ENCODE results near the gene C11orf87. TPM values are rescaled to one million over a fixed set of nuclear protein-coding genes. Genes with fewer than 3 reads are reported as not detected.

Gene C11orf87
- total and polyA plus RNA-seq, 2 donors (not counting 1 experiment from before 2014, with no cell fraction given) = 0.34 TPM; not detected in 1

DNA sequence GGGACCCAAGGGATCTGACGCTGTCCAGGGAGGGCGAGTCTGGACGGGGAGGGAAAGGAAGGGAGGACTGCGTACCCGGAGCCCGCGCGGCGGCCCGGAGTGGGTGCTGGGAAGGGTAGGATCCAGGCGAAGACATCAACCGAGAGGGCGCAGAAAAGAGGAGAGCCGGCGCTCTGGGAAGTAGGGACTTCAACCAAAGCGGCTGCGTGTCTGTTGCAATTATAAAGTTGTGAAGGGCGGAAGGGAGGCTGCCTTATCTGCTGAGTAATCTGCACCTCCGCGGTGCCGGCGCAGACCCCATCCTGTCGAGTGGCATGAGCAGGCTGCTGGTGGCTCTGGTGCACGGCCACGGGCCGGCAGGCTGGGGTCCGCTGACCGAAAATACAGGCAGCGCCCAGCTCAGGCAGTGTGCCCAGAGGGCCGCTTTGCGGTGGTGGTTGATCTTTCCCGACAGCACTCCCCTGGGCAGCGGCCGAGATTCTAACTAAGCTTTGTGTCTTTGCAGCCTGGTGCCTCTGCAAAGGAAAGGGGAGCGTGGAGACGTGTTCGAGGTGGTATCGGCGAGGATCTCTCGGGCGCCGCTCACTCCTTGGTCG is 978 bp downstream of the C11orf87 start:
- peak; percentile 14 to 49 for DNase-seq (ENCODE audit: low read depth in 2 of 2)
- Histone ChIP-seq H3K9ac (ENCODE audit: insufficient read depth, low read length) (no peak overlapping the region), H3K79me2 (ENCODE audit: control insufficient read depth, insufficient read depth, low read length) (no peaks in the 10 kb centered on the region), H3K4me2 (ENCODE audit: extremely low read depth, insufficient read depth, low read length) (no peak overlapping the region), H3K4me1 (ENCODE audit: control insufficient read depth, extremely low read depth, insufficient read depth, low read length) (no peaks in the 10 kb centered on the region), H3K4me3 (replicated peaks in 1 of 4; ENCODE audit: control extremely low read depth in 1 of 4, insufficient read depth in 1 of 4, low read depth in 3 of 4, low read length in 4 of 4) (peak overlapping the region in 2 of 4 experiments; percentile 15 to 40), H2AFZ (ENCODE audit: low read length) (no peak overlapping the region), H3K27me3 (ENCODE audit: control insufficient read depth, insufficient read depth, low read length) (peaks cover 3% of the 10 kb centered on the region), H3K36me3 (ENCODE audit: control insufficient read depth, insufficient read depth, low read length) (no peaks in the 10 kb centered on the region), H3K27ac (ENCODE audit: insufficient read depth, low read length) (no peak overlapping the region), H4K20me1 (ENCODE audit: control insufficient read depth, extremely low read depth, insufficient read depth, low read length) (no peaks in the 10 kb centered on the region), H3K9me3 (ENCODE audit: control insufficient read depth, insufficient read depth, low read depth, low read length) (no peaks in the 10 kb centered on the region)
- TF ChIP-seq, protein P1, sequence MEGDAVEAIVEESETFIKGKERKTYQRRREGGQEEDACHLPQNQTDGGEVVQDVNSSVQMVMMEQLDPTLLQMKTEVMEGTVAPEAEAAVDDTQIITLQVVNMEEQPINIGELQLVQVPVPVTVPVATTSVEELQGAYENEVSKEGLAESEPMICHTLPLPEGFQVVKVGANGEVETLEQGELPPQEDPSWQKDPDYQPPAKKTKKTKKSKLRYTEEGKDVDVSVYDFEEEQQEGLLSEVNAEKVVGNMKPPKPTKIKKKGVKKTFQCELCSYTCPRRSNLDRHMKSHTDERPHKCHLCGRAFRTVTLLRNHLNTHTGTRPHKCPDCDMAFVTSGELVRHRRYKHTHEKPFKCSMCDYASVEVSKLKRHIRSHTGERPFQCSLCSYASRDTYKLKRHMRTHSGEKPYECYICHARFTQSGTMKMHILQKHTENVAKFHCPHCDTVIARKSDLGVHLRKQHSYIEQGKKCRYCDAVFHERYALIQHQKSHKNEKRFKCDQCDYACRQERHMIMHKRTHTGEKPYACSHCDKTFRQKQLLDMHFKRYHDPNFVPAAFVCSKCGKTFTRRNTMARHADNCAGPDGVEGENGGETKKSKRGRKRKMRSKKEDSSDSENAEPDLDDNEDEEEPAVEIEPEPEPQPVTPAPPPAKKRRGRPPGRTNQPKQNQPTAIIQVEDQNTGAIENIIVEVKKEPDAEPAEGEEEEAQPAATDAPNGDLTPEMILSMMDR (conservative IDR thresholded peaks at IDR 0.05 in 1 of 2, IDR thresholded peaks at IDR 0.05 in 1 of 2; ENCODE audit: low read depth in 1 of 2, low read length in 2 of 2) = no peak
- TF ChIP-seq EZH2 (IDR thresholded peaks at IDR 0.05; ENCODE audit: low read length, missing control alignments) = no peak

DNA sequence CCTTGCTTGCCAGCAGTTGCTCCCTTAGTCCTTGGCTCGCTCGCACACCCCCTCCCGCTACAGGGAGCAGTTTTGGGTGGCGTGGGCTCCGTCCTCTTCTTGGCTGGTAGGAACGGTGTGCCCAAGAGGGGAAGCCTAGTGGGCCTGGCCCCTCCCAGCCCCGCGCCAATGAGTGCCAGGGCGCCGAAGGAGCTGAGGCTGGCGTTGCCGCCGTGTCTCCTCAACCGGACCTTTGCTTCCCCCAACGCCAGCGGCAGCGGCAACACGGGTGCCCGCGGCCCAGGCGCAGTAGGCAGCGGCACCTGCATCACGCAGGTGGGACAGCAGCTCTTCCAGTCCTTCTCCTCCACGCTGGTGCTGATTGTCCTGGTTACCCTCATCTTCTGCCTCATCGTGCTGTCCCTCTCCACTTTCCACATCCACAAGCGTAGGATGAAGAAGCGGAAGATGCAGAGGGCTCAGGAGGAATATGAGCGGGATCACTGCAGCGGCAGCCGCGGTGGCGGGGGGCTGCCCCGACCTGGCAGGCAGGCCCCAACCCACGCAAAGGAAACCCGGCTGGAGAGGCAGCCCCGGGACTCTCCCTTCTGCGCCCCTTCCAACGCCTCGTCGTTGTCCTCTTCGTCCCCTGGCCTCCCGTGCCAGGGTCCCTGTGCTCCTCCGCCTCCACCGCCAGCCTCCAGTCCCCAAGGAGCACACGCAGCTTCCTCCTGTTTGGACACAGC is 1.6 kb downstream of the C11orf87 start:
- H3K9ac ChIP-seq (ENCODE audit: insufficient read depth, low read length) = no peak overlapping the region
- no peak overlapping the region for H2AFZ ChIP-seq (ENCODE audit: low read length)
- no peaks in the 10 kb centered on the region for H3K36me3 ChIP-seq (ENCODE audit: control insufficient read depth, insufficient read depth, low read length)
- H3K4me2 ChIP-seq (ENCODE audit: extremely low read depth, insufficient read depth, low read length) = no peak overlapping the region
- peak; percentile 27 for TF ChIP-seq EZH2 (IDR thresholded peaks at IDR 0.05; ENCODE audit: low read length, missing control alignments)
- TF ChIP-seq, protein P1 (conservative IDR thresholded peaks at IDR 0.05 in 1 of 2, IDR thresholded peaks at IDR 0.05 in 1 of 2; ENCODE audit: low read depth in 1 of 2, low read length in 2 of 2) = no peak
- H3K4me1 ChIP-seq (ENCODE audit: control insufficient read depth, extremely low read depth, insufficient read depth, low read length) = no peaks in the 10 kb centered on the region
- no peak overlapping the region for H3K27ac ChIP-seq (ENCODE audit: insufficient read depth, low read length)
- H3K79me2 ChIP-seq (ENCODE audit: control insufficient read depth, insufficient read depth, low read length) = no peaks in the 10 kb centered on the region
- no peaks in the 10 kb centered on the region for H3K9me3 ChIP-seq (ENCODE audit: control insufficient read depth, insufficient read depth, low read depth, low read length)
- H3K27me3 ChIP-seq (ENCODE audit: control insufficient read depth, insufficient read depth, low read length) = peaks cover 3% of the 10 kb centered on the region
- H4K20me1 ChIP-seq (ENCODE audit: control insufficient read depth, extremely low read depth, insufficient read depth, low read length) = no peaks in the 10 kb centered on the region
- no peak for DNase-seq (ENCODE audit: low read depth in 2 of 2)
- H3K4me3 ChIP-seq (replicated peaks in 1 of 4; ENCODE audit: control extremely low read depth in 1 of 4, insufficient read depth in 1 of 4, low read depth in 3 of 4, low read length in 4 of 4) = peak overlapping the region in 1 of 4 experiments; percentile 40

DNA sequence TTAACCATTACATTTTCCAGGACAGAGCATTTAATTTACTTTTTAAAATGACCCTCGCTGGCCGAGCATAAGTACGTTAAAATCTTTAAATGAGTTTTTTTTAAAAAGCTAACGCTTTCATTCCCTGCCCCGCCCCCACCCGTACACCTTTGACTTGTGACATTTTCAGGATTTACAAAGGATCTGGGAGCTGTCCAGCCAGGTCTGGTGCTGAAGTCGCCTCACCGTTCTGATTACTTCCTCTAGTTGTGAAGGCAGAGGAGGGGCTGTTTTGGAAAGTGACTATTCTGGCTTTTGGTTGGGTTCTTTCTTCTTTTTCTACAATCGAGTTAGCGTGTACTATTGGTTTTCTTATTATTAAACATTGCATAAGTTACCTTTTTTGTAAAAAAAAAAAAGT is 2.9 kb downstream of the C11orf87 start:
- TF ChIP-seq EZH2 (IDR thresholded peaks at IDR 0.05; ENCODE audit: low read length, missing control alignments) = no peak
- TF ChIP-seq, protein P1 (conservative IDR thresholded peaks at IDR 0.05 in 1 of 2, IDR thresholded peaks at IDR 0.05 in 1 of 2; ENCODE audit: low read depth in 1 of 2, low read length in 2 of 2) = no peak
- Histone ChIP-seq H3K9me3 (ENCODE audit: control insufficient read depth, insufficient read depth, low read depth, low read length) (no peaks in the 10 kb centered on the region), H3K4me1 (ENCODE audit: control insufficient read depth, extremely low read depth, insufficient read depth, low read length) (no peaks in the 10 kb centered on the region), H3K4me3 (replicated peaks in 1 of 4; ENCODE audit: control extremely low read depth in 1 of 4, insufficient read depth in 1 of 4, low read depth in 3 of 4, low read length in 4 of 4) (no peak overlapping the region), H3K4me2 (ENCODE audit: extremely low read depth, insufficient read depth, low read length) (no peak overlapping the region), H3K27ac (ENCODE audit: insufficient read depth, low read length) (no peak overlapping the region), H3K36me3 (ENCODE audit: control insufficient read depth, insufficient read depth, low read length) (no peaks in the 10 kb centered on the region), H4K20me1 (ENCODE audit: control insufficient read depth, extremely low read depth, insufficient read depth, low read length) (no peaks in the 10 kb centered on the region), H2AFZ (ENCODE audit: low read length) (no peak overlapping the region), H3K9ac (ENCODE audit: insufficient read depth, low read length) (no peak overlapping the region), H3K27me3 (ENCODE audit: control insufficient read depth, insufficient read depth, low read length) (peaks cover 3% of the 10 kb centered on the region), H3K79me2 (ENCODE audit: control insufficient read depth, insufficient read depth, low read length) (no peaks in the 10 kb centered on the region)
- no peak for DNase-seq (ENCODE audit: low read depth in 2 of 2)
